GM23338 (cell line): ENCODE measurements around the gene ZBTB24. TPM values are rescaled to one million over a fixed set of nuclear protein-coding genes. Genes with fewer than 3 reads are reported as not detected.

ENCODE experiments used
- ATAC-seq: fragments of 200-7000 bp; cut with Tn5 transposase; 3 replicates; pipeline ENCODE4 v1.9.1; 2020
- DNase-seq: peaks from one replicate; pipeline ENCODE4 v3.0.0-alpha.2; 2015; ENCODE audit warnings: low spot score
- H2AFZ ChIP-seq: fragments of 200-600 bp; sonication (generic); 2 replicates; pipeline ENCODE4 v1.8.0; 2016; ENCODE audit warnings: antibody characterized with exemption, mild to moderate bottlenecking, moderate library complexity
- H3F3A ChIP-seq: fragments of 200-600 bp; sonication (generic); replicated peaks from 2 replicates; pipeline ENCODE4 v1.8.0; 2017; ENCODE audit warnings: antibody characterized with exemption, mixed run types, low read depth
- H3K27ac ChIP-seq: fragments of 200-600 bp; sonication (generic); 2 replicates; pipeline ENCODE4 v1.6.1; 2016; ENCODE audit warnings: low read depth
- H3K27me3 ChIP-seq: fragments of 200-600 bp; sonication (generic); 2 replicates; pipeline ENCODE4 v1.8.0; 2016; ENCODE audit warnings: mild to moderate bottlenecking, mixed run types, moderate library complexity; ENCODE audit not compliant: insufficient read depth
- H3K36me3 ChIP-seq: fragments of 200-600 bp; sonication (generic); 2 replicates; pipeline ENCODE4 v1.8.0; 2016; ENCODE audit warnings: mild to moderate bottlenecking; ENCODE audit not compliant: insufficient read depth
- H3K4me1 ChIP-seq: fragments of 200-600 bp; sonication (generic); 2 replicates; pipeline ENCODE4 v1.8.0; 2016; ENCODE audit warnings: mild to moderate bottlenecking, moderate library complexity; ENCODE audit not compliant: insufficient read depth
- H3K4me2 ChIP-seq: fragments of 200-600 bp; sonication (generic); 2 replicates; pipeline ENCODE4 v1.7.1; 2017; ENCODE audit warnings: mixed run types
- H3K4me3 ChIP-seq: fragments of 200-600 bp; sonication (generic); 2 replicates; pipeline ENCODE4 v1.6.1; 2016; ENCODE audit warnings: mixed run types
- H3K79me2 ChIP-seq: fragments of 200-600 bp; sonication (generic); replicated peaks from 2 replicates; pipeline ENCODE4 v1.8.0; 2017; ENCODE audit warnings: mild to moderate bottlenecking; ENCODE audit not compliant: insufficient read depth
- H3K9me2 ChIP-seq: fragments of 200-600 bp; sonication (generic); 2 replicates; pipeline ENCODE4 v1.8.0; 2017; ENCODE audit not compliant: insufficient read depth
- H4K20me1 ChIP-seq: fragments of 200-600 bp; sonication (generic); replicated peaks from 2 replicates; pipeline ENCODE4 v1.8.0; 2017; ENCODE audit warnings: mild to moderate bottlenecking; ENCODE audit not compliant: insufficient read depth
- H3K27ac Mint-ChIP-seq: 2 replicates; pipeline ENCODE4 v1.8.0; 2020; ENCODE audit warnings: inconsistent platforms, mild to moderate bottlenecking, moderate library complexity, mixed read lengths
- H3K27me3 Mint-ChIP-seq: 3 replicates; pipeline ENCODE4 v1.8.0; 2022; ENCODE audit warnings: low read depth, mild to moderate bottlenecking, moderate library complexity, mixed read lengths, inconsistent platforms; ENCODE audit not compliant: insufficient read depth, poor library complexity
- H3K36me3 Mint-ChIP-seq: 3 replicates; pipeline ENCODE4 v1.8.0; 2021; ENCODE audit warnings: low read depth, mild to moderate bottlenecking, inconsistent platforms, moderate library complexity, mixed read lengths
- H3K4me1 Mint-ChIP-seq: 3 replicates; pipeline ENCODE4 v1.8.0; 2020; ENCODE audit warnings: mild to moderate bottlenecking, inconsistent platforms, mixed read lengths
- H3K4me3 Mint-ChIP-seq: 3 replicates; pipeline ENCODE4 v1.8.0; 2021; ENCODE audit warnings: moderate library complexity, mild to moderate bottlenecking, inconsistent platforms, mixed read lengths
- H3K9me3 Mint-ChIP-seq: 3 replicates; pipeline ENCODE4 v1.8.0; 2020; ENCODE audit warnings: moderate library complexity, mild to moderate bottlenecking, inconsistent platforms, mixed read lengths
- CTCF ChIP-seq, 2 experiments: fragments of 200-600 bp in 1 of 2; sonication (generic) in 1 of 2; conservative IDR thresholded peaks; 2 replicates each; pipeline versions ENCODE4 v1.5.1 to v1.6.1; 2016 to 2017; ENCODE audit warnings: antibody characterized with exemption in 2 of 2, low read depth in 2 of 2, mild to moderate bottlenecking in 2 of 2, moderate library complexity in 1 of 2
- JUNB ChIP-seq: IDR thresholded peaks from one replicate; pipeline ENCODE4 v1.6.1; 2016; ENCODE audit warnings: antibody characterized with exemption; ENCODE audit not compliant: unreplicated experiment
- POLR2AphosphoS5 ChIP-seq: IDR thresholded peaks from 2 replicates; pipeline ENCODE4 v1.6.1; 2016; ENCODE audit warnings: antibody characterized with exemption, low read depth
- STAT1 ChIP-seq: IDR thresholded peaks from one replicate; pipeline ENCODE4 v1.6.1; 2016; ENCODE audit warnings: antibody characterized with exemption; ENCODE audit not compliant: unreplicated experiment
- polyA plus RNA-seq: library from polyadenylated mRNA; unstranded; fragments of >200 nt; fragmentation: Nextera tagmentation; extraction: Ambion mirVana; gene quantifications from 2 replicates; pipeline ENCODE4 v1.2.1, GENCODE V29; 2016
- total RNA-seq: library from RNA; depleted of rRNA; stranded (reverse); fragments of >200 nt; shearing (Covaris generic); gene quantifications from 2 replicates; pipeline ENCODE4 v1.2.3, GENCODE V29; 2014; rRNA removed

Gene ZBTB24
- total and polyA plus RNA-seq, 2 experiments from 2014 or later = 7.9 to 22.0 TPM

GRCh38 chr6:109417646-109418045, 65.4 kb downstream of the ZBTB24 start:
- Mint-ChIP-seq H3K4me1 (no peaks in the 10 kb centered on the region), H3K36me3 (no peaks in the 10 kb centered on the region), H3K9me3 (no peaks in the 10 kb centered on the region; the same call in 2 of the 3 replicates), H3K27ac (no peak overlapping the region), H3K27me3 (peaks cover 4% of the 10 kb centered on the region), H3K4me3 (no peak overlapping the region)
- no peak overlapping the region for H2AFZ ChIP-seq
- no peak for DNase-seq
- ATAC-seq = no peak
- no peaks in the 10 kb centered on the region for H3K79me2 ChIP-seq
- no peak overlapping the region for H3K4me2 ChIP-seq
- H3F3A ChIP-seq = no peaks in the 10 kb centered on the region
- no peak overlapping the region for H3K27ac ChIP-seq
- no peaks in the 10 kb centered on the region for H3K36me3 ChIP-seq
- H3K27me3 ChIP-seq = no peaks in the 10 kb centered on the region
- H3K4me3 ChIP-seq = no peak overlapping the region
- TF ChIP-seq CTCF (conservative IDR thresholded peaks at IDR 0.05; ENCODE audit: low read depth in 2 of 2) (no peak), JUNB (no peak), STAT1 (no peak), POLR2AphosphoS5 (no peak)
- H4K20me1 ChIP-seq = no peaks in the 10 kb centered on the region
- H3K9me2 ChIP-seq = no peaks in the 10 kb centered on the region
- H3K4me1 ChIP-seq = no peaks in the 10 kb centered on the region

Other genes starting within 250 kb of the ZBTB24 start
- gene CD164, start 100.8 kb downstream of the ZBTB24 start, total RNA-seq = 81.0 and 103 TPM in 2 replicates
- 64.4 and 83.8 TPM in 2 replicates for gene CD164, start 100.8 kb downstream of the ZBTB24 start, polyA plus RNA-seq
- gene PPIL6, start 42.6 kb downstream of the ZBTB24 start, total RNA-seq = 1.5 and 1.7 TPM in 2 replicates
- 0.54 and 1.7 TPM in 2 replicates for gene PPIL6, start 42.6 kb downstream of the ZBTB24 start, polyA plus RNA-seq
- 10.9 and 12.6 TPM in 2 replicates for gene SMPD2, start 42.5 kb downstream of the ZBTB24 start, total RNA-seq
- gene SMPD2, start 42.5 kb downstream of the ZBTB24 start, polyA plus RNA-seq = 4.9 and 5.6 TPM in 2 replicates
- gene MICAL1, start 27.4 kb downstream of the ZBTB24 start, total RNA-seq = 77.8 TPM in 2 replicates
- gene MICAL1, start 27.4 kb downstream of the ZBTB24 start, polyA plus RNA-seq = 23.7 and 27.8 TPM in 2 replicates
- gene AK9, start 208.0 kb upstream of the ZBTB24 start, total RNA-seq = 2.0 and 5.0 TPM in 2 replicates
- gene AK9, start 208.0 kb upstream of the ZBTB24 start, polyA plus RNA-seq = 5.5 and 6.4 TPM in 2 replicates
- 12.7 and 16.9 TPM in 2 replicates for gene FIG4, start 208.1 kb upstream of the ZBTB24 start, total RNA-seq
- gene FIG4, start 208.1 kb upstream of the ZBTB24 start, polyA plus RNA-seq = 6.7 and 7.0 TPM in 2 replicates